Cardiac muscle cell (in vitro differentiated cells and primary cell): Measurements from ENCODE around the gene PHETA2. TPM values are rescaled to one million over a fixed set of nuclear protein-coding genes. Genes with fewer than 3 reads are reported as not detected.
"Not testable (repeated sequence)": the region's sequence is repeated elsewhere in the genome, so short reads cannot be mapped to it uniquely, and the experiment has no call there.

Experiments used
- DNase-seq, 2 donors: peaks; one replicate each; pipeline versions ENCODE4 v3.0.0 to v3.0.0-alpha.2; 2010 to 2017; ENCODE audit warnings: low read depth in 1 of 2, low spot score in 1 of 2
- H3K27ac ChIP-seq: fragments of 200-600 bp; sonication (generic); 2 replicates; pipeline ENCODE4 v1.5.1; 2016
- H3K27me3 ChIP-seq: fragments of 200-600 bp; sonication (generic); 2 replicates; pipeline ENCODE4 v1.6.0; 2016; ENCODE audit warnings: control low read depth
- H3K36me3 ChIP-seq: fragments of 200-600 bp; sonication (generic); 2 replicates; pipeline ENCODE4 v1.5.1; 2016; ENCODE audit warnings: control low read depth
- H3K4me1 ChIP-seq: fragments of 200-600 bp; sonication (generic); 2 replicates; pipeline ENCODE4 v1.8.1; 2017; ENCODE audit warnings: low read depth, mild to moderate bottlenecking, mixed run types
- H3K4me3 ChIP-seq: fragments of 200-600 bp; sonication (generic); 2 replicates; pipeline ENCODE4 v1.5.1; 2016; ENCODE audit warnings: mild to moderate bottlenecking
- H3K9me3 ChIP-seq: fragments of 200-600 bp; sonication (generic); 2 replicates; pipeline ENCODE4 v1.5.1; 2017; ENCODE audit warnings: low read depth, mild to moderate bottlenecking, control low read depth
- polyA plus RNA-seq: library from polyadenylated mRNA; unstranded; fragments of >200 nt; fragmentation: Nextera tagmentation; extraction: Ambion mirVana; gene quantifications from 2 replicates; pipeline ENCODE4 v1.2.1, GENCODE V29; 2016
- total RNA-seq: library from RNA; depleted of rRNA; stranded (reverse); fragments of >200 nt; gene quantifications from 2 replicates; pipeline ENCODE4 v1.2.3, GENCODE V29; 2016
- TF ChIP-seq, protein P1 (sequence below): IDR thresholded peaks from 2 replicates; pipeline ENCODE4 v1.5.1; 2012; ENCODE audit warnings: low read depth, mild to moderate bottlenecking, low read length

PHETA2 gene
- total and polyA plus RNA-seq, 2 experiments from 2014 or later = 0.68 to 2.2 TPM

DNA sequence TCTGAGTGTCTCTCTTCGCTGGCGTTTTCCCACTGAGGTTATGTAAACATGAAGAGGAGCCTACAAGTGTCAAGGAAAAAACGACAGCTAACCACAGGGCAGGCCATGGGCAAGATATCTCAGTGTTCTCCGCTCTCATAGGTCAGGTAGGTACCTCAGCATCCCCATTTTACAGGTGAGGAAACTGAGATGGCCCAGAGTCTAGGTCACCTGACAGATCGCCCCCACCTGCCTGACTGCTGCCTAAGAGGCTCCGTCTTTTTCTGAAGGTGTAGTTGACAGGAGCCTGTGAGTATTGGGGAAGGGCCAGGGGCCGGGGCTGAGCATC lies 17.4 kb downstream of the PHETA2 start:
- H3K9me3 ChIP-seq = no peaks in the 10 kb centered on the region
- peaks cover 5% of the 10 kb centered on the region for H3K36me3 ChIP-seq
- peak overlapping the region; percentile 84 for H3K27ac ChIP-seq
- no peak for DNase-seq
- H3K4me3 ChIP-seq = peak overlapping the region; percentile 29
- TF ChIP-seq, protein P1, sequence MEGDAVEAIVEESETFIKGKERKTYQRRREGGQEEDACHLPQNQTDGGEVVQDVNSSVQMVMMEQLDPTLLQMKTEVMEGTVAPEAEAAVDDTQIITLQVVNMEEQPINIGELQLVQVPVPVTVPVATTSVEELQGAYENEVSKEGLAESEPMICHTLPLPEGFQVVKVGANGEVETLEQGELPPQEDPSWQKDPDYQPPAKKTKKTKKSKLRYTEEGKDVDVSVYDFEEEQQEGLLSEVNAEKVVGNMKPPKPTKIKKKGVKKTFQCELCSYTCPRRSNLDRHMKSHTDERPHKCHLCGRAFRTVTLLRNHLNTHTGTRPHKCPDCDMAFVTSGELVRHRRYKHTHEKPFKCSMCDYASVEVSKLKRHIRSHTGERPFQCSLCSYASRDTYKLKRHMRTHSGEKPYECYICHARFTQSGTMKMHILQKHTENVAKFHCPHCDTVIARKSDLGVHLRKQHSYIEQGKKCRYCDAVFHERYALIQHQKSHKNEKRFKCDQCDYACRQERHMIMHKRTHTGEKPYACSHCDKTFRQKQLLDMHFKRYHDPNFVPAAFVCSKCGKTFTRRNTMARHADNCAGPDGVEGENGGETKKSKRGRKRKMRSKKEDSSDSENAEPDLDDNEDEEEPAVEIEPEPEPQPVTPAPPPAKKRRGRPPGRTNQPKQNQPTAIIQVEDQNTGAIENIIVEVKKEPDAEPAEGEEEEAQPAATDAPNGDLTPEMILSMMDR = no peak
- H3K4me1 ChIP-seq = peaks cover 5% of the 10 kb centered on the region
- no peaks in the 10 kb centered on the region for H3K27me3 ChIP-seq

DNA sequence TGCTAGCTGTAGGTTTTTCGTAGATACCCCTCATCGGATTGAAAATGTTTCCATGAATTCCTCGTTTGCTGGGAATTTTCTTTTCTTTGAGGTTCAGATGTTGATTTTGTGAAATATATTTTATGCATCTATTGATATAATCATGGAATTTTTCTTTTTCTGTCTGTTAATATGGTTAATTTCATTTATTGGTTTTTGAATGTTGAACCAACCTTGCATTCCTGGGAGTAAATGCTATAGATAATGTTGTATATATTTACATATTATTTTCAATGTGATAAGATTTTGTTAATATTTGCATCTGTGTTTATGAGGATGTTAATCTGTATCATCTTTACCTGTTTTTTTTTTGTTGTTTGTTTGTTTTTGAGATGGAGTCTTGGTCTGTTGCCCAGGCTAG lies 27.2 kb downstream of the PHETA2 start:
- Histone ChIP-seq H3K27ac (no peak overlapping the region), H3K4me3 (no peak overlapping the region), H3K36me3 (no peaks in the 10 kb centered on the region), H3K27me3 (no peaks in the 10 kb centered on the region), H3K9me3 (no peaks in the 10 kb centered on the region), H3K4me1 (no peaks in the 10 kb centered on the region)
- DNase-seq = no peak
- TF ChIP-seq, protein P1 = no peak

DNA sequence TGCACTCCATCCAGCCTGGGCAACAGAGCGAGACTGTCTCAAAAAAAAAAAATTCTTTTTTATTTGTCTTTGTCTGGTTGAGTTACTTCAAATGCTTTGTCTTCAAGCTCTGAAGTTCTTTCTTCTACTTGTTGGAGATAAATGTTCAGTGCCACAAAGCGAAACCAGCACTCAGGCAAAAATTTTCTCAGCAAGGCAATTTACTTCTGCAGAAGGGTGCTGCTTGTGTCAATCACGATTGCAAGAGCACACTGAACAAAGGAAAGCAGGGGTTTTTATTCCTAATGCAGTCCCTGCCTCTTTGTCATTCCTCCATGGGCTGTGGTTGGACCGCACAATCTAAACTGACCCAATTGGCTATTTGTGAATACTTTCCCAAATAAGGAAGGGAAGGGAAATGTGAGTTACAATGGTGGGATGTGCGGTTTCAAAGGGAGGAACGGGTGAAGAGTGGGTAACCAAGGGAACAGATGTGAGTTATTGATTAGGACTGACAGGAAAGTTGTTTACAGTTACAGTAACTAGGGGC lies 30.3 kb downstream of the PHETA2 start:
- not testable (repeated sequence) for H3K4me3 ChIP-seq, H3K9me3 ChIP-seq, H3K36me3 ChIP-seq, H3K4me1 ChIP-seq, DNase-seq, H3K27ac ChIP-seq, H3K27me3 ChIP-seq

DNA sequence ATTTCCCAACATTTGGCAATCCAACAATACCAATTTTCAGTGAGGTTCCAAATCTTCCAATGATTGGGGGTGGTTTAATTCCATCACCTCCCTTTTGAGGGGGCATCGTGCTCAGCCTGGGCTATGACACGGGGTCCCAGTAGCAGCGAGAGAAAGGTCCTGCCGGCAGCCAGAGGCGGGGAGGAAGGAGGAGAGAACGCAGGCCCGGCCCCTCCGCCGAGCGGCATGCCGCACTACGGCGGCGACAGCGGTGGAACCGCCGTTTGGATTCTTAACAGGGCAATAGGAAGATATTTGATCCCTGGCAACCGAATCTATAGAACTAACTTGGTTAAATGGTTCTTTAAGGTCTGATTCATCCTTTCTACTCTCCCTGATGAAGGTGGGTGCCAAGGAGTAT lies 34.8 kb downstream of the PHETA2 start:
- Histone ChIP-seq H3K4me1 (peaks cover 10% of the 10 kb centered on the region), H3K36me3 (no peaks in the 10 kb centered on the region), H3K27ac (no peak overlapping the region), H3K4me3 (no peak overlapping the region), H3K9me3 (no peaks in the 10 kb centered on the region), H3K27me3 (no peaks in the 10 kb centered on the region)
- TF ChIP-seq, protein P1 = no peak
- no peak for DNase-seq

DNA sequence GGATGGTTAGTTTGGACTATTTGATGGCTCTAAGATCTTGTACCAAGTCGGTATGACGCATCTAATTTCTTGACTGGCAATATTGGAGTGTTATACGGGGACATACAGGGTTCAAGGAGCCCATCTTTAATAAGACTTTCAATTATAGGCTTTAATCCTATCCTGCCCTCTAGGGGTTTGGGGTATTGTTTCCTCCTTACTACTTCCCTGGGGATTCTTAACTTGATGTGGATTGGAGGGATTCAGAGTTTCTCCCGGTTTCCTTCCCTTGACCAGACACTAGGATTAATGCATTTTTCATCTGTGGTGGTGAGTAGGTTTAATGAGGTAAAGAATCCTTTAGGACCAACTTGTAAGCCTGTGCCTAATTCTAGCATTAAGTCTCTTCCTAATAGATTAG lies 37.8 kb downstream of the PHETA2 start:
- Histone ChIP-seq H3K9me3 (no peaks in the 10 kb centered on the region), H3K4me1 (peaks cover 10% of the 10 kb centered on the region), H3K4me3 (no peak overlapping the region), H3K27ac (peak overlapping the region; percentile 11), H3K36me3 (no peaks in the 10 kb centered on the region), H3K27me3 (no peaks in the 10 kb centered on the region)
- TF ChIP-seq, protein P1 = no peak
- DNase-seq = no peak

DNA sequence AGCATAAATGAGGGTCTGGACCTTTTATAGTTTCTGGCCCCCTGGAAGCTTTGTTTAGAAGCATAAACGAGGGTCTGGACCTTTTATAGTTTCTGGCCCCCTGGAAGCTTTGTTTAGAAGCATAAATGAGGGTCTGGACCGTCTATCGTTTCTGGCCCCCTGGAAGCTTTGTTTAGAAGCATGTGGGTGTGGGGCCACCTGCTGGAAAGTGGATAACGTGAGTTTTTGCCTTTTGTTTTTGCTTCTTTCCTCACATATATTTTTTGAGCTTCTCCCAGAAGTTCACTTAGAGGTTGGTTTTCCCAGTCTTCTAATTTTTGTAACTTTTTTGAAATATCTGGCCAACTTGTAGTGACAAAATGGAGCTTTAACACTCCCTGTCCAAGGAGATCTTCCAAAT lies 38.7 kb downstream of the PHETA2 start:
- DNase-seq = peak; percentile 19 to 59
- H3K4me3 ChIP-seq, H3K27ac ChIP-seq, H3K27me3 ChIP-seq, H3K9me3 ChIP-seq, H3K36me3 ChIP-seq: not testable (repeated sequence)
- H3K4me1 ChIP-seq = peaks cover 10% of the 10 kb centered on the region

DNA sequence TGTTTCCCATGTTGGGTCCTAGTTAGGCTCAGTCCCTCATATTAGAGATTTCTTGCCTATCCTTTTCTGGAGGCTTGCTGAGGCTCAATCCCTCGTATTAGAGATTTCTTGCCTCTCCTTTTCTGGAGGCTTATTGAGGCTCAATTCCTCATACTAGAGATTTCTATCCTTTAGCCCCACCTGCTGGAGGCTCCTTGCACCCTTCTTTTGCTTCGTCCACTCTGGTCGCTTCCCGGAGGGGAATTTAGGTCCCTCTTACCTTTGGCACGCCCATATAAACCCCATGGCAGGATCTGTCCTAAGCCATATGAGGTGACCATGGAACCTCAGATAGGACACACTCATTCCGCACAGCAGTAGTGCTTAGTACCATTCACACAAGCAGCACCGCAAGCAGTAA lies 40.7 kb downstream of the PHETA2 start:
- no peaks in the 10 kb centered on the region for H3K36me3 ChIP-seq
- no peak overlapping the region for H3K27ac ChIP-seq
- peaks cover 10% of the 10 kb centered on the region for H3K4me1 ChIP-seq
- no peaks in the 10 kb centered on the region for H3K9me3 ChIP-seq
- no peaks in the 10 kb centered on the region for H3K27me3 ChIP-seq
- TF ChIP-seq, protein P1 = peak; percentile 32
- peak in 1 of 2 donors; percentile 30 for DNase-seq
- H3K4me3 ChIP-seq = no peak overlapping the region

DNA sequence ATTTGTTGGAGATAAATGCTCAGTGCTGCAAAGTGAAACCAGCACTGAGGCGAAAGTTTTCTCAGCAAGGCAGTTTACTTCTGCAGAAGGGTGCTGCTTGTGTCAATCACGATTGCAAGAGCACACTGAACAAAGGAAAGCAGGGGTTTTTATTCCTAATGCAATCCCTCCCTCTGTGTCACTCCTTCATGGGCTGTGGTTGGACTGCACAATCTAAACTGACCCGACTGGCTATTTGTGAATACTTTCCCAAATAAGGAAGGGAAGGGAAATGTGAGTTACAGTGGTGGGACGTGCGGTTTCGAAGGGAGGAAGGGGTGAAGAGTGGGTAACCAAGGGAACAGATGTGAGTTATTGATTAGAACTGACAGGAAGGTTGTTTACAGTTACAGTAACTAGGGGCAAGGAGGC lies 41.4 kb downstream of the PHETA2 start:
- not testable (repeated sequence) for H3K4me3 ChIP-seq, H3K27ac ChIP-seq, DNase-seq, H3K9me3 ChIP-seq, H3K36me3 ChIP-seq, H3K27me3 ChIP-seq
- H3K4me1 ChIP-seq = peaks cover 10% of the 10 kb centered on the region
